ENCODE results near the gene ACOXL. TPM values are rescaled to one million over a fixed set of nuclear protein-coding genes. Genes with fewer than 3 reads are reported as not detected.

ACOXL gene
- total RNA-seq, 2 donors from 2014 or later = 0.52 TPM; not detected in 1

DNA sequence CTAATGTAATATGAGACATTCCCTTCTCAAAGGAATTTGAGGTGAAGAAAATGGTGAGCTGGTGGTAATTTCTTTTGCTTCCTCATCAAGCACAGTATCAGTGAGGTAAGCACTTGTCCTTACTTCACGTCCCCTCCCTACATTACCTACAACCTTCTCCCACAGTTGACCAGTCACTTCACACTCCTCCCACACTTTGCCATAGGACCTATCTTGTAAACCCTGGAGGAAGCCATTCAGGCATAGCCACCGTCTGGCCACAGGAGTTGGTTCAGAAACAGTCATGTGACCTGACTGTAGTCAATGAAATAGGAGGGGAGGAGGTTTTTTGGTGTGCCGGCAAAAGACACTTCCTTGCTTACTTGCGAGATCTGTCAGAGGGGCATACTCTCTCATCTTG lies 12.1 kb downstream of the ACOXL start:
- Histone ChIP-seq H3K27me3 (no peaks in the 10 kb centered on the region), H3K4me3 (no peak overlapping the region), H3K9me3 (no peaks in the 10 kb centered on the region), H3K4me1 (no peaks in the 10 kb centered on the region), H3K27ac (no peak overlapping the region), H3K36me3 (replicated peaks in 1 of 2; ENCODE audit: insufficient read depth in 1 of 2, low read depth in 2 of 2) (no peaks in the 10 kb centered on the region)
- WGBS, 2 donors = 80 to 84% methylated on average over 4 of the region's 4 CpGs
- intact Hi-C loops (cut with DNase I) = no loop called here
- no peak for TF ChIP-seq POLR2A (IDR thresholded peaks at IDR 0.05)
- TF ChIP-seq, protein P1, sequence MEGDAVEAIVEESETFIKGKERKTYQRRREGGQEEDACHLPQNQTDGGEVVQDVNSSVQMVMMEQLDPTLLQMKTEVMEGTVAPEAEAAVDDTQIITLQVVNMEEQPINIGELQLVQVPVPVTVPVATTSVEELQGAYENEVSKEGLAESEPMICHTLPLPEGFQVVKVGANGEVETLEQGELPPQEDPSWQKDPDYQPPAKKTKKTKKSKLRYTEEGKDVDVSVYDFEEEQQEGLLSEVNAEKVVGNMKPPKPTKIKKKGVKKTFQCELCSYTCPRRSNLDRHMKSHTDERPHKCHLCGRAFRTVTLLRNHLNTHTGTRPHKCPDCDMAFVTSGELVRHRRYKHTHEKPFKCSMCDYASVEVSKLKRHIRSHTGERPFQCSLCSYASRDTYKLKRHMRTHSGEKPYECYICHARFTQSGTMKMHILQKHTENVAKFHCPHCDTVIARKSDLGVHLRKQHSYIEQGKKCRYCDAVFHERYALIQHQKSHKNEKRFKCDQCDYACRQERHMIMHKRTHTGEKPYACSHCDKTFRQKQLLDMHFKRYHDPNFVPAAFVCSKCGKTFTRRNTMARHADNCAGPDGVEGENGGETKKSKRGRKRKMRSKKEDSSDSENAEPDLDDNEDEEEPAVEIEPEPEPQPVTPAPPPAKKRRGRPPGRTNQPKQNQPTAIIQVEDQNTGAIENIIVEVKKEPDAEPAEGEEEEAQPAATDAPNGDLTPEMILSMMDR (IDR thresholded peaks at IDR 0.05) = no peak
- DNase-seq (no peak), ATAC-seq (no peak)

DNA sequence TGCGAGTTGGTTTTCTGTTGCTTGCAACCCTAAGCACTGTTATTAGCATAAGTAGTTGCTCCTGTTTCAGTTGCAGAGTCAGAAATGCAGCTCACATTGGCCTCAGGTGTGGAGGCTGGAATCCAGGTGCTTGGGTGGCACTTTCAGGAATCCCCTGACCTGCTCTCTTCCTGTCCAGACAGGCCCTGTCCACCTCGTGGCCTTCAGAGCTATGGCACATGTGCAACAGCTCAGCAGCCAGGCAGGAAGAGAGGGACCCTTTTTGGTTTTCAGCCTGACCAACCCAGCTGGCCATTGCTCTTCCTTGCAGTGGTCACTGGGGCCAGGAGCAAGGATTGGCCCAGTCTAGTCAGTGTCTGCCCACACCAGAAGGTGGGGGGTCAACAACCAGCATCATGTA lies 12.7 kb downstream of the ACOXL start:
- WGBS, 2 donors = 100% methylated on average over 1 of the region's 2 CpGs; no CpG with 5 or more reads in 1 of the 2 donors
- H3K36me3 ChIP-seq (replicated peaks in 1 of 2; ENCODE audit: insufficient read depth in 1 of 2, low read depth in 2 of 2) = no peaks in the 10 kb centered on the region
- ATAC-seq (no peak), DNase-seq (no peak)
- TF ChIP-seq POLR2A (IDR thresholded peaks at IDR 0.05) = no peak
- TF ChIP-seq, protein P1 (IDR thresholded peaks at IDR 0.05) = no peak
- H3K27ac ChIP-seq = no peak overlapping the region
- H3K4me3 ChIP-seq = no peak overlapping the region
- H3K27me3 ChIP-seq = no peaks in the 10 kb centered on the region
- no peaks in the 10 kb centered on the region for H3K9me3 ChIP-seq
- intact Hi-C loops (cut with DNase I) = no loop called here
- no peaks in the 10 kb centered on the region for H3K4me1 ChIP-seq

DNA sequence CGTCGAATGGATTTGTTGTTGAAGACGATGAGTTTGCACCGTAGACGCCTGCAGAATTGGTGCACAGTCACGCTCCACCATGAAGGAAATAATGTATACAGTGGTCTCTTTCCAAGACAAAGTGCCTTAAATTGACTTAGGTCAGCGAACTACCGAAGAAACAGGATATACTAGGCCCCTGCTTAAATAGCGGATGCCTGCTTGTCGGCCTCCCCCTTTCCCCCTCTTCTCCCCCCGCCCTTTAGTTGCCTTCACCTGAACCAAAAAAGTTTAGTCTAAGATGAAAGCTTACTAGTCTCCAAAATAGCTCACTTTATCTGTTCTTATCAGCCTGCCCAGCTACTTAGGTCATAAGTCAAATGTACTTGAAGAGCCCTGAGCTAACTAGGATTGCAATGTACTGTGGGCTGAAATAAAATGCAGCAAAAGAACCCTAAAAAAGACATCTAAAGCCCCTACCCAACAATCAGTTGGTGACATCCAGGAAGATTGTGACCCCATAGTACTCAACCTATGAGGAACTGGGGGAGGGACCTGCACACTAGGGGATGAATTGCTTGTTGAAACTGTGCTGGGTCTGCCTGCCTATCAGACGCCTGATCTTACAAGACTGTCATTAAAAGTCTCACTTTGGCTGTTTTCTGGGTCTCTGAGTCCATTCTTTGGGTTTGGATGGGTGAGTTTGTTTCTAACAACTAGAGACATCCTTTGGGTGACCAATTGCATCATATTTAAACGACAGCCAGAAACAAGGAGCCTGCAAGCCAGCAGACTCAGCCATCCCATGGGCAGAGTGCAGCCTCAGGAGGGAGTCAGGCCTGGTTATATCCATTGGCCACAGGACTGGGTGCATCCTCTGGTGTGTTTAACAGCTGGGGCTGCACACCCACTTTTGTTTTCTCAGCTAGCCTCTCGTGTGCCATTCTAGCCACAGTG lies 14.5 kb downstream of the ACOXL start:
- intact Hi-C loops (cut with DNase I) = no loop called here
- TF ChIP-seq, protein P1 (IDR thresholded peaks at IDR 0.05) = no peak
- TF ChIP-seq POLR2A (IDR thresholded peaks at IDR 0.05) = no peak
- no peak overlapping the region for H3K4me3 ChIP-seq
- H3K36me3 ChIP-seq (replicated peaks in 1 of 2; ENCODE audit: insufficient read depth in 1 of 2, low read depth in 2 of 2) = no peaks in the 10 kb centered on the region
- ATAC-seq (no peak), DNase-seq (no peak)
- 75 to 85% methylated on average over 14 of the region's 14 CpGs for WGBS, 2 donors
- no peaks in the 10 kb centered on the region for H3K27me3 ChIP-seq
- H3K9me3 ChIP-seq = no peaks in the 10 kb centered on the region
- H3K4me1 ChIP-seq = no peaks in the 10 kb centered on the region
- no peak overlapping the region for H3K27ac ChIP-seq

DNA sequence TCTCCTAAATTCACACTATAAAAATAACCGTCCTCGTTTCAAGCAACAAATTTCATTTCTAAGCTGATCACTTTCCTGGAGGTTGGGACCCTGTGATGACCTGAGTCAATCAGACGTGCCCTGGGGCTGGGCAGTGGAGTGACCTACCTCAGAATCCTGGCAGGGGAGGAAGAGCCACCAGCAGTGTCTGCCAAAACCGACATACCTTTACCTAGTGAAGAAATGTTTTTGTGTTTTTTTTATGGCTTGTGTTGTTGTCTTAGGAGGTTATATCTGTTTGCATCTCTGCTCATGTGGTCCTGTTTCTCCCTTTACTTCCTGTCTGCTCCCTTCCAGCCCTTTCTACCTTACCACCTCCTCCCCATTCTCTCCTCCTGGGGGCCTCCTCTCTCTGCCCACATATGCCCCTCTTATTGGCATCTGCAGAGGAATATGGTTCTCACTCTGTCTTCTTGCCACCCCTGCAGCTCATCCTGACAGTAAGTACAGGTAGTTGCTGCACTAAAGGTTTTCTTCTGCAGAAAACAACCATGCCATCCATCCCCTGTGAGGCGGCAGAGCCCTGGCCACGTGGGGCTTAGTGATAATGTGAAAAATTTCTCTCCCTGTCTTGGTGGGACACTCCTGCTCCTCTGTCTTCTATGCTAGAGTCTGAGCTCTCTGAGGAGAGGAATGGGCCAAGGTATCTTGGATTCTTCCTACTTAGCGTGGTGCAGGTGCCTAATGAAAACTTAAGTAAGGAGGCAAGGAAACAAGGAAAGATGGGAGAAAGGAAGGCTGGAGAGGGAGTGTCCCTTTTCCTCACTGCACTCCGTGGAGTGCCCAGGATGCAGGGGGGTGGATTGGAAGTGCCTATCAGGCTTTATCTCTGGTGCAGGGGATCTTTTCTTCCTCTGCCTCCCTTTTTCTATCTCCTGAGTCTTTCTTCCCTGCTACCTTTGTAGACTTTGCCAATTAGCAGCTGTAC lies 15.4 kb downstream of the ACOXL start:
- no peak overlapping the region for H3K4me3 ChIP-seq
- intact Hi-C loops (cut with DNase I) = no loop called here
- ATAC-seq = no peak

More for the DNA sequence above, 15.4 kb downstream of the ACOXL start:
- WGBS, 2 donors = 57 to 60% methylated on average over 8 of the region's 8 CpGs
- H3K4me1 ChIP-seq = no peaks in the 10 kb centered on the region
- no peaks in the 10 kb centered on the region for H3K36me3 ChIP-seq (replicated peaks in 1 of 2; ENCODE audit: insufficient read depth in 1 of 2, low read depth in 2 of 2)
- no peak for TF ChIP-seq POLR2A (IDR thresholded peaks at IDR 0.05)
- TF ChIP-seq, protein P1 (IDR thresholded peaks at IDR 0.05) = no peak
- no peak overlapping the region for H3K27ac ChIP-seq
- no peaks in the 10 kb centered on the region for H3K27me3 ChIP-seq
- H3K9me3 ChIP-seq = no peaks in the 10 kb centered on the region
- no peak for DNase-seq

All from body of pancreas (tissue), 4 donors.